Measurements from ENCODE around the gene OR7G3. TPM values are rescaled to one million over a fixed set of nuclear protein-coding genes. Genes with fewer than 3 reads are reported as not detected.

The OR7G3 gene
- total RNA-seq, 1 experiment from 2014 or later: not detected

- POLR2A ChIA-PET (ENCODE audit: low non-redundant PET): no interaction called here
- BruUV-seq (replicated peaks): no TSS peak
These were observed 4.2 kb upstream of the OR7G3 start for GRCh38 chr19:9130965-9131364.

GRCh38 chr19:9128171-9128570, 1.4 kb upstream of the OR7G3 start:
- H3K9me3 ChIP-seq (ENCODE audit: low read depth, low read length, poor library complexity, severe bottlenecking): no peaks in the 10 kb centered on the region
- DNase-seq (ENCODE audit: low spot score): peak; percentile 84
- TF ChIP-seq CTCF (conservative IDR thresholded peaks at IDR 0.05; ENCODE audit: low read depth, low read length) (no peak), EZH2 (IDR thresholded peaks at IDR 0.05; ENCODE audit: borderline replicate concordance, low read depth, low read length, poor library complexity, severe bottlenecking) (no peak)
- no TSS peak for BruUV-seq (replicated peaks)
- no peaks in the 10 kb centered on the region for H3K36me3 ChIP-seq (ENCODE audit: insufficient read depth, low read length, poor library complexity, severe bottlenecking)
- ChIA-PET POLR2A (ENCODE audit: low non-redundant PET) (no interaction called here), CTCF (no interaction called here)
- no peak overlapping the region for H3K4me3 ChIP-seq (ENCODE audit: low read depth, low read length, poor library complexity, severe bottlenecking)
- intact Hi-C loops (cut with micrococcal nuclease; ENCODE audit: unreplicated experiment): no loop called here
- peaks cover 4% of the 10 kb centered on the region for H3K4me1 ChIP-seq (ENCODE audit: insufficient read depth, low read length, poor library complexity, severe bottlenecking)
- H3K27ac ChIP-seq (ENCODE audit: low read depth, low read length, poor library complexity, severe bottlenecking): no peak overlapping the region
- no peaks in the 10 kb centered on the region for H3K27me3 ChIP-seq (replicated peaks; ENCODE audit: insufficient read depth, low read depth, low read length, poor library complexity)

More at GRCh38 chr19:9130965-9131364, 4.2 kb upstream of the OR7G3 start:
- Histone ChIP-seq H3K4me1 (ENCODE audit: insufficient read depth, low read length, poor library complexity, severe bottlenecking) (peaks cover 4% of the 10 kb centered on the region), H3K27me3 (replicated peaks; ENCODE audit: insufficient read depth, low read depth, low read length, poor library complexity) (no peaks in the 10 kb centered on the region), H3K27ac (ENCODE audit: low read depth, low read length, poor library complexity, severe bottlenecking) (no peak overlapping the region), H3K4me3 (ENCODE audit: low read depth, low read length, poor library complexity, severe bottlenecking) (no peak overlapping the region), H3K9me3 (ENCODE audit: low read depth, low read length, poor library complexity, severe bottlenecking) (no peaks in the 10 kb centered on the region), H3K36me3 (ENCODE audit: insufficient read depth, low read length, poor library complexity, severe bottlenecking) (no peaks in the 10 kb centered on the region)
- TF ChIP-seq EZH2 (IDR thresholded peaks at IDR 0.05; ENCODE audit: borderline replicate concordance, low read depth, low read length, poor library complexity, severe bottlenecking) (no peak), CTCF (conservative IDR thresholded peaks at IDR 0.05; ENCODE audit: low read depth, low read length) (no peak)
- DNase-seq (ENCODE audit: low spot score): no peak
- intact Hi-C loops (cut with micrococcal nuclease; ENCODE audit: unreplicated experiment): no loop called here
- CTCF ChIA-PET: interaction anchor here (0.5 kb wide), 1 partner anchor 148 kb away, joined by 6 read pairs; no protein-coding TSS in a partner anchor

- no TSS peak for BruUV-seq (replicated peaks)
- no peak overlapping the region for H3K4me3 ChIP-seq (ENCODE audit: low read depth, low read length, poor library complexity, severe bottlenecking)
- TF ChIP-seq EZH2 (IDR thresholded peaks at IDR 0.05; ENCODE audit: borderline replicate concordance, low read depth, low read length, poor library complexity, severe bottlenecking) (no peak), CTCF (conservative IDR thresholded peaks at IDR 0.05; ENCODE audit: low read depth, low read length) (no peak)
- intact Hi-C loops (cut with micrococcal nuclease; ENCODE audit: unreplicated experiment): no loop called here
- H3K27me3 ChIP-seq (replicated peaks; ENCODE audit: insufficient read depth, low read depth, low read length, poor library complexity): no peaks in the 10 kb centered on the region
- no peaks in the 10 kb centered on the region for H3K36me3 ChIP-seq (ENCODE audit: insufficient read depth, low read length, poor library complexity, severe bottlenecking)
- no peak overlapping the region for H3K27ac ChIP-seq (ENCODE audit: low read depth, low read length, poor library complexity, severe bottlenecking)
- H3K4me1 ChIP-seq (ENCODE audit: insufficient read depth, low read length, poor library complexity, severe bottlenecking): no peaks in the 10 kb centered on the region
- ChIA-PET POLR2A (ENCODE audit: low non-redundant PET) (no interaction called here), CTCF (no interaction called here)
- H3K9me3 ChIP-seq (ENCODE audit: low read depth, low read length, poor library complexity, severe bottlenecking): no peaks in the 10 kb centered on the region
- DNase-seq (ENCODE audit: low spot score): no peak
These were observed 10.2 kb downstream of the OR7G3 start for GRCh38 chr19:9116547-9116946.
